Omental fat pad (tissue), 4 donors: ENCODE data around the gene CCDC146. TPM values are rescaled to one million over a fixed set of nuclear protein-coding genes. Genes with fewer than 3 reads are reported as not detected.

Source experiments
- ATAC-seq: fragments of 150-250 bp; one replicate; pipeline ENCODE4 v1.9.1; 2016; ENCODE audit warnings: mild to moderate bottlenecking, moderate library complexity; ENCODE audit not compliant: low FRiP score
- DNase-seq: peaks from one replicate; pipeline ENCODE4 v3.0.0-alpha.2; 2019; ENCODE audit warnings: low spot score
- total RNA-seq, 4 donors: library from RNA; depleted of rRNA; stranded (reverse); fragments of >200 nt; gene quantifications; one replicate each; pipeline ENCODE4 v1.1.0, GENCODE V29; 2016
- TF ChIP-seq, protein P1 (sequence below), 3 donors: fragments of 450-650 bp; IDR thresholded peaks; one replicate each; pipeline ENCODE4 v1.5.1; 2016 to 2017; ENCODE audit warnings: antibody characterized with exemption in 3 of 3, mild to moderate bottlenecking in 3 of 3, moderate library complexity in 2 of 3

Gene CCDC146
- total RNA-seq, 4 donors from 2014 or later, result 6.5 to 12.5 (median 7.0) TPM

DNA sequence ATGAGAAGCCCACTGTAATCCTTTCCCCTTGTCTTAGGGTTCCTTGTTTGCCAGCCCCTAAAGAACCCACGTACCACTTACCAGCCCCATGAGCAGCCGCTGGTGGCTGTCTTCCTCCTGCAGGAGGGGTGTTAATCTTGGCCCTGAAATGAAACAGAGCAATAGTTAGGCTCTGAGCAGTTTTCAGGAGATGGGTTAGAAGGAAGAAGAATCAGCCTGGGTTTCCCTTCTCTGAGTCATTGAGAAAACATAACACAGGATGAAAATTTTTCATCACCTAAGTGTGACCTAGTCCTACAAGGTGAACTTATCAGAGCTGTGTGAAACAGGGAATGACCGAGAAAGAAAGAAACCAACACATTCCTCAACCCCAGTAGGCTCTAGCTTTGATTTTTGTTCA is 203.7 kb downstream of the CCDC146 start:
- ATAC-seq (no peak), DNase-seq (no peak)
- TF ChIP-seq, protein P1, sequence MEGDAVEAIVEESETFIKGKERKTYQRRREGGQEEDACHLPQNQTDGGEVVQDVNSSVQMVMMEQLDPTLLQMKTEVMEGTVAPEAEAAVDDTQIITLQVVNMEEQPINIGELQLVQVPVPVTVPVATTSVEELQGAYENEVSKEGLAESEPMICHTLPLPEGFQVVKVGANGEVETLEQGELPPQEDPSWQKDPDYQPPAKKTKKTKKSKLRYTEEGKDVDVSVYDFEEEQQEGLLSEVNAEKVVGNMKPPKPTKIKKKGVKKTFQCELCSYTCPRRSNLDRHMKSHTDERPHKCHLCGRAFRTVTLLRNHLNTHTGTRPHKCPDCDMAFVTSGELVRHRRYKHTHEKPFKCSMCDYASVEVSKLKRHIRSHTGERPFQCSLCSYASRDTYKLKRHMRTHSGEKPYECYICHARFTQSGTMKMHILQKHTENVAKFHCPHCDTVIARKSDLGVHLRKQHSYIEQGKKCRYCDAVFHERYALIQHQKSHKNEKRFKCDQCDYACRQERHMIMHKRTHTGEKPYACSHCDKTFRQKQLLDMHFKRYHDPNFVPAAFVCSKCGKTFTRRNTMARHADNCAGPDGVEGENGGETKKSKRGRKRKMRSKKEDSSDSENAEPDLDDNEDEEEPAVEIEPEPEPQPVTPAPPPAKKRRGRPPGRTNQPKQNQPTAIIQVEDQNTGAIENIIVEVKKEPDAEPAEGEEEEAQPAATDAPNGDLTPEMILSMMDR (IDR thresholded peaks at IDR 0.05), result no peak

DNA sequence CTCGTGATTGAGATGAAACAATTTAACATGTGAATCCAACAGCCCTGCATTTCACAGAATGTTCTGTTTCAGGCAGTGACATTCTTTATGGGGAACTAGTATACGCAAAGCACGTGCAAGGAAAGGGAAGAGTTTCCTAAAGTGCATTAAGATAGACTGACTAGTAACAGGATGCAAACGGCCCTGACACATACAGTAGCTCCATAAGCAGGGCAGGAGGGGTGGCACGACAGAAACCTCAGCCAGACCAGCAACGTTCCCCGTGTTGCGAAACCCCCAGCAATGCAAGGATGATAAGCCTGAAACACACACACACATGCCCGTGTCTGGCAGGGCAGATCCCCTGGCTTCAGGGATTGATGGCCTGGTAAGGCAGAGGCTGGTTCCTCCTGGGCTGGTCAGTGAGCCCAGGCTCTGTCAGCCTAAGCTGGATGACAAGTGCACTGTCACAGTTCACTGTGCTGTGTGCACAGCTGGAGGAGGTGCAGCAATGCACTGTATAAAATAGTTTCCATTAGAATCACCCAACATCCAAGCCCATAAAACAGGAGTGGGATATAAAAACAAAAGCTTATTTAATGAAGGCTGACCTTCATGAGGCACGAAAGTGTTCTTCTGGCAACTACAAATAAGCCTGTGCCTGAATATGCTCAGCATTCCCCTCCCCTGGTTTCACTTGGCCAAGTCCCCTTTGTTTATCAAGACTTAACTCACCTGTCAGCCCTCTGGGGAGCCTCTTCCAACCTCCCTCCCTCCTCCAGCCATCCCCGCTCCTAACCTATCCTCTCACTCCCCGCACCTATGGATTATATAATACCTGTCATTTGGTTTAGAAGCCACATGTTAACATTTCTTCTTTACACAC is 204.9 kb downstream of the CCDC146 start:
- TF ChIP-seq, protein P1 (IDR thresholded peaks at IDR 0.05), result no peak
- ATAC-seq (peak; percentile 59), DNase-seq (peak; percentile 33)

DNA sequence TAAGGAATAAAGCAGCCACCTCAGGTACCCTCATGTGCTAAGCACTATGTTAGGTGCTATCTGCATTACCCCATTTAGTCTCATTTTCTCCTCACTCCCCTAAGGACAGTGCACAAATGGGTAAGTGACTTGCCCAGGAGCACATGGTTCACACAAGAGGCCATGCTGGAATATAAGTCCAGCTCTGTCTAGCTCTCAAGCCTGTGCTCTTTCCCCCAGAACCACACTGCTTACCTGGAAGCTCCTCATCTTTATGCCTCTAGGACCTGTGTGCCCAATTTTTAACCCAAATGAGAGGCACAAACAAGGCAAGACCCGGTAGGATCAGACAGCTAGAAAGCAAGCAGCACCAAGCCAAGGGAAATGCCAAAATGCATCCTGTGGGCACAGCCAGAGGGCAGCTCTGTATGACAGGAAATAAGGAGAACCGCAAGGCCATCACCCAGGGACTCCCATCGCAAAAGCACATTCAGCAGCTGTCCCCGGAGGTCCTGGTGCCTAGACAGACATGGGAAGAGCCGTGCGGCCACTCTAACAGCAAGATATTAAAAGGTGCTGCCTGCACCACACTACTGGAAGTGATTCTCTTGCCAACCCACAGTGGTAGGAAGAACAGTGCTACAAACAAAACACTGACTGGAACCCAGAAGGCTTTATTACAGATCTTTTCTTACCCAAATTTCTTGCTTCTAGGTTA is 205.7 kb downstream of the CCDC146 start:
- no peak for DNase-seq
- ATAC-seq, result no peak
- TF ChIP-seq, protein P1 (IDR thresholded peaks at IDR 0.05), result no peak

DNA sequence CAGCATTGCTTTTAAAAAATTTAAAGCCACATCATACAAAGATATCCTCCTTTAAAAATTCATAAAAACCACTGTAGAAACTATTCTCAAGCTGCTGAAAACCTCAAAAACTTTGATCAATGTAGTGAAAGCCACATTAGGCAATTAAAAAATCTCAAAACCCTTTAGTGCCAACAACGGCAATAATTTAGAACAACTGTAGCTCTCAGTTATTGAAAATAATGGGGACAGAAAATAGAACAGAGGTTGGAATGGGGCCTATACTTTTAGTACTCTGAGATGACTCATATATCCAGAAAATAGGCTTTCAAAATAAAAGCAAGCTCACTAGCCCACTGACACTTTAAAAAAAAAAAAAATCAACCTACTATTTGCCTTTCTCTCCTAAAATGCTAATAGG is 206.3 kb downstream of the CCDC146 start:
- no peak for ATAC-seq
- TF ChIP-seq, protein P1 (IDR thresholded peaks at IDR 0.05), result no peak
- DNase-seq, result no peak

DNA sequence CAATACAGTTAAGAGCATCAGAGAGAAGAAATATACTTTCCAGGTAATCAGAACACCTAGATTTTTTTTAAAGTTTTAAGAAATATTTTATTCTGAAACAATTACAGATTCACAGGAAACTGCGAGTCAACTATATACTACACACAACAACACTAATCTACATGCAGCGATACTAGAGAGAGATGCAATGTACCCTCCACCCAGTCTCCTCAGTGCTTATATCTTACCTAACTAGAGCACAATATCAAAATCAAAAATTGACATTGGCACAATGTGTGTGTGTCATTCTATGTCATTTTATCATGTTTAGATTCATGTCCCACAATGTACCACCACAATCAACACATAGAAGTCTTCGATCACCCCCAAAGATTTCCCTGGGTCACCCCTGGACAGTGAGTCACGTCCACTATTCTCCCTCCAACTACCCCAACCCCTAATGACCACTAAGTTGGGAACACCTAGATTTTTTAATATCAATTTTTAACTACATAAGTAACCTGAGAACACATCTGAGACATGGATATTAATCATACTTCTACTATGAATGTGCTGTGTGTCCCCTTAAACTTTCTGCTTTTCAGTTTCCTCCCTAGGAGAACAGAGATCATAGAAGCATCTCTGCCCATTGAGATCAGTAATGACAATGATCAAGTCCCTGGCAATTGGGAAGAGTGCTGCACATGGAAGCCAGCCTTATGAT is 207.2 kb downstream of the CCDC146 start:
- ATAC-seq (no peak), DNase-seq (no peak)
- TF ChIP-seq, protein P1 (IDR thresholded peaks at IDR 0.05), result no peak

DNA sequence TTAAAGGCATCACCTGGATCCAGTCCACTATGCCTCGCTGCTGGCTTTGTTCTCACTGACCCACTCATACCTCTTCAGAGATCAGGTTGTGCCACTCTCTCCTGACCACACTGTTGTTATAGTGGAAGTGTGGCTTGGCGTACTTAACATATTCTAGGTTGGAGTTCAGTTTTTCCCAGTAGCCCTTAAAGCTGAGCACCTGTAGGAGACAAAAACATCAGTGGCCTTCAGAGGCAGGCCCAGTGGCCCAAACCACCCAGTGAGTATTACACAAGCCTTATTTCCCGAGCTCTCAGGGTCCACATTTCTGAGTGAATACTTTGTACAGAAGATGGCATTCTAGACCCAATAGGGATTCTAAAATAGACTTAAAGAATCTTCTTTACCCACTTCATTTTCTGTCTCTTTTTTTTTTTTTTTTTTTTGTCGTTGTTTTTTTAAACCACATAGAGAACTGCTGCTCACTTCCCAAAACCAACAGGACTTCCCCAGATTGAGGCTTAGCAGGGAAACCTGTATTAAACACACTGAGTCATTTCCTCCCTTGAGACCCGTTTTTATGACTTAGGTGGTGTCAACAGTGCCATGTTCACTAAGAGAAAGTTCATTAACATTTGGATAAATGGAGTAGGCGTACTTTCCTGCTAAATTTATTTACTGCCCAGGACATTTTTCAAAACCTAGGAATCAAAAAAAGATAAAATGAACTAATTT is 207.9 kb downstream of the CCDC146 start:
- no peak for DNase-seq
- no peak for ATAC-seq
- TF ChIP-seq, protein P1 (IDR thresholded peaks at IDR 0.05), result no peak
